ENCODE measurements around the gene LHPP.

LHPP gene

DNA sequence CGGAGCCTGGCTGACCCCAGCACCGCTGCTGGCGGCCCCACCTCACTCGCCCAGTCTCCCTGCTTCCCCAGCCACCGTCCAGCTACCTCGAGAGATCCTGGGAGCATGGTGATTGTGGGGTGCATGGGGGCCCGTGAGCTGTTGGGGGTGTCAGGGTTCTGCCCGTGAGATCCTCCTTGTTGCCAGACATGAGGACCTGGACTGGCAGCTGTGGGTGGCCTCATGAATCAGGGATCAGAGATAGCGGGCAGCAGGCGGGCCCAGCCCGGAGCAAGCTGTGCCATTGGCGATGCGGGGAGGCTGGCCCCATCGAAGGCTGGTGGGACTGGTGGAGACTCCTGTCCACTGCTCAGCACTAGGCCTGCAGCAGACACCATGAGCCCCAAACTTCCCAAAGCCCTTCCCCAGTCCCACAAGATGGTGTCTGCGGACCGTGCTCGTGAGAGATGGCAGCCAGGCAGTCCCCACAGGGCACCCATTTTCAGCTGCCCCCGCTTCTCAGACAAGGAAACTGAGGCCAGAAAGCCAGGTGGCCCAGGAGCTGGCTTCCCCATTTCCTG lies 75.6 kb downstream of the LHPP start:
- TF ChIP-seq POU2F2 (IDR thresholded peaks at IDR 0.05; ENCODE audit: low read depth, low read length) (no peak), PAX5 (IDR thresholded peaks at IDR 0.05; ENCODE audit: insufficient read depth, low read length, severe bottlenecking) (no peak), POLR2AphosphoS5 (IDR thresholded peaks at IDR 0.05; ENCODE audit: low read depth, low read length) (no peak), TAF1 (IDR thresholded peaks at IDR 0.05; ENCODE audit: low read depth, low read length) (no peak), POLR2A (IDR thresholded peaks at IDR 0.05; ENCODE audit: low read depth, low read length) (no peak)
- DNase-seq (ENCODE audit: insufficient read length, low spot score): no peak
- no peak for FAIRE-seq

GRCh38 chr10:124537891-124538290 lies 76.3 kb downstream of the LHPP start:
- DNase-seq (ENCODE audit: insufficient read length, low spot score) (no peak), FAIRE-seq (no peak)
- TF ChIP-seq SPI1 (IDR thresholded peaks at IDR 0.05; ENCODE audit: low read depth, low read length) (no peak), PAX5 (IDR thresholded peaks at IDR 0.05; ENCODE audit: insufficient read depth, low read length, severe bottlenecking) (no peak), POLR2AphosphoS5 (IDR thresholded peaks at IDR 0.05; ENCODE audit: low read depth, low read length) (no peak), TAF1 (IDR thresholded peaks at IDR 0.05; ENCODE audit: low read depth, low read length) (no peak)

DNA sequence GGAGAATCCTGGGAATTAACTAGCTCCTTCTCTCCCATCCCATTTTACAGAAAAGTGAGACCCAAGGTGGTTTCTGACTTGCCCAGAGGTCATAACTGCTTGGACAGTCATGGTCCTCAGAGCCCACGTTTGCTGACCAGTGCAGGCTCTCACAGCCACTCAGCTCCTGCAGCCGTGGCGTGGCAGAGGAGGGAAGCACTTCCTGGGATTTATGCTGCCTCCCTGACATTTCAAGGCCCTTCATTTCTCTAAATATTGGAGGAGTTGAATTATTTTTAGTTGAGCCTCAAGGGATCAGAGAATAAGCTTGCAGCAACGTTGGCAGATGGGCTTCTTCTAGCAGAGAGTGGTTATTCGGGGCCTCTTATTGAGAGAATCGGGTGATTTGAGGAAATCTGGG lies 77.1 kb downstream of the LHPP start:
- DNase-seq (ENCODE audit: insufficient read length, low spot score): no peak
- no peak for FAIRE-seq
- TF ChIP-seq POLR2AphosphoS5 (IDR thresholded peaks at IDR 0.05; ENCODE audit: low read depth, low read length): no peak
- TF ChIP-seq POU2F2 (IDR thresholded peaks at IDR 0.05; ENCODE audit: low read depth, low read length): no peak
- no peak for TF ChIP-seq POLR2A (IDR thresholded peaks at IDR 0.05; ENCODE audit: low read depth, low read length)
- TF ChIP-seq SPI1 (IDR thresholded peaks at IDR 0.05; ENCODE audit: low read depth, low read length): no peak
- no peak for TF ChIP-seq TAF1 (IDR thresholded peaks at IDR 0.05; ENCODE audit: low read depth, low read length)
- TF ChIP-seq PAX5 (IDR thresholded peaks at IDR 0.05; ENCODE audit: insufficient read depth, low read length, severe bottlenecking): no peak

- peak; percentile 78 for DNase-seq (ENCODE audit: insufficient read length, low spot score)
- TF ChIP-seq SPI1 (IDR thresholded peaks at IDR 0.05; ENCODE audit: low read depth, low read length) (no peak), TAF1 (IDR thresholded peaks at IDR 0.05; ENCODE audit: low read depth, low read length) (no peak), PAX5 (IDR thresholded peaks at IDR 0.05; ENCODE audit: insufficient read depth, low read length, severe bottlenecking) (no peak), POLR2AphosphoS5 (IDR thresholded peaks at IDR 0.05; ENCODE audit: low read depth, low read length) (no peak), POU2F2 (IDR thresholded peaks at IDR 0.05; ENCODE audit: low read depth, low read length) (no peak), POLR2A (IDR thresholded peaks at IDR 0.05; ENCODE audit: low read depth, low read length) (no peak)
- FAIRE-seq: peak; percentile 92
Measured at GRCh38 chr10:124539935-124540641, 78.5 kb downstream of the LHPP start.

- TF ChIP-seq PAX5 (IDR thresholded peaks at IDR 0.05; ENCODE audit: insufficient read depth, low read length, severe bottlenecking): no peak
- no peak for TF ChIP-seq SPI1 (IDR thresholded peaks at IDR 0.05; ENCODE audit: low read depth, low read length)
- no peak for TF ChIP-seq POU2F2 (IDR thresholded peaks at IDR 0.05; ENCODE audit: low read depth, low read length)
- TF ChIP-seq TAF1 (IDR thresholded peaks at IDR 0.05; ENCODE audit: low read depth, low read length): no peak
- no peak for TF ChIP-seq POLR2A (IDR thresholded peaks at IDR 0.05; ENCODE audit: low read depth, low read length)
- no peak for TF ChIP-seq POLR2AphosphoS5 (IDR thresholded peaks at IDR 0.05; ENCODE audit: low read depth, low read length)
- no peak for FAIRE-seq
- DNase-seq (ENCODE audit: insufficient read length, low spot score): no peak
Measured at GRCh38 chr10:124541076-124541903, 79.7 kb downstream of the LHPP start.

GRCh38 chr10:124542336-124542735 lies 80.7 kb downstream of the LHPP start:
- no peak for DNase-seq (ENCODE audit: insufficient read length, low spot score)
- TF ChIP-seq POLR2AphosphoS5 (IDR thresholded peaks at IDR 0.05; ENCODE audit: low read depth, low read length): no peak
- no peak for TF ChIP-seq PAX5 (IDR thresholded peaks at IDR 0.05; ENCODE audit: insufficient read depth, low read length, severe bottlenecking)
- no peak for TF ChIP-seq TAF1 (IDR thresholded peaks at IDR 0.05; ENCODE audit: low read depth, low read length)
- TF ChIP-seq SPI1 (IDR thresholded peaks at IDR 0.05; ENCODE audit: low read depth, low read length): no peak
- TF ChIP-seq POLR2A (IDR thresholded peaks at IDR 0.05; ENCODE audit: low read depth, low read length): no peak
- TF ChIP-seq POU2F2 (IDR thresholded peaks at IDR 0.05; ENCODE audit: low read depth, low read length): no peak

GRCh38 chr10:124543146-124543545 lies 81.5 kb downstream of the LHPP start:
- DNase-seq (ENCODE audit: insufficient read length, low spot score) (no peak), FAIRE-seq (no peak)
- TF ChIP-seq POLR2A (IDR thresholded peaks at IDR 0.05; ENCODE audit: low read depth, low read length) (no peak), SPI1 (IDR thresholded peaks at IDR 0.05; ENCODE audit: low read depth, low read length) (no peak), POLR2AphosphoS5 (IDR thresholded peaks at IDR 0.05; ENCODE audit: low read depth, low read length) (no peak), TAF1 (IDR thresholded peaks at IDR 0.05; ENCODE audit: low read depth, low read length) (no peak), PAX5 (IDR thresholded peaks at IDR 0.05; ENCODE audit: insufficient read depth, low read length, severe bottlenecking) (no peak), POU2F2 (IDR thresholded peaks at IDR 0.05; ENCODE audit: low read depth, low read length) (no peak)

More at GRCh38 chr10:124542336-124542735, 80.7 kb downstream of the LHPP start:
- no peak for FAIRE-seq

DNA sequence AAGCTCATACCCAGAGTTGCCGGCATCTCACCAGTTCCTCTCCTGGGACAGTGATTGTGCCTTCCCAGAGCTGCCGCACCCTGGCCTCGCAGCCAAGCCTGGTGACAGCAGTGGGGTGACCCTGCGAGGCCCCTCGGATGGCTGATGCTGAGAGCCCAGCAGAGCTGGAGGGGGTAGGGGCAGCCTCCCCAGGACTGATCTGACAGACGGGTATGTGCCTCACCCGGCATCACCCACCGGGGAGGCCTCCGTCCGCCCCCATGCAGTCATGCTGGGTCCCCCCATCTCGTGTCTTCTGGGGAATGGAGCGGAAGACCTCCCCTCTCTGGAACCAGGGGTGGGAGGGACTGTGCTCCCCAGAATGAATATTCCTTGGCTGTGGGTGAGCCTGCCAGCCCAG lies 82.3 kb downstream of the LHPP start:
- no peak for FAIRE-seq
- TF ChIP-seq POLR2A (IDR thresholded peaks at IDR 0.05; ENCODE audit: low read depth, low read length) (no peak), PAX5 (IDR thresholded peaks at IDR 0.05; ENCODE audit: insufficient read depth, low read length, severe bottlenecking) (no peak), POLR2AphosphoS5 (IDR thresholded peaks at IDR 0.05; ENCODE audit: low read depth, low read length) (no peak), POU2F2 (IDR thresholded peaks at IDR 0.05; ENCODE audit: low read depth, low read length) (no peak), SPI1 (IDR thresholded peaks at IDR 0.05; ENCODE audit: low read depth, low read length) (no peak), TAF1 (IDR thresholded peaks at IDR 0.05; ENCODE audit: low read depth, low read length) (no peak)
- no peak for DNase-seq (ENCODE audit: insufficient read length, low spot score)

DNA sequence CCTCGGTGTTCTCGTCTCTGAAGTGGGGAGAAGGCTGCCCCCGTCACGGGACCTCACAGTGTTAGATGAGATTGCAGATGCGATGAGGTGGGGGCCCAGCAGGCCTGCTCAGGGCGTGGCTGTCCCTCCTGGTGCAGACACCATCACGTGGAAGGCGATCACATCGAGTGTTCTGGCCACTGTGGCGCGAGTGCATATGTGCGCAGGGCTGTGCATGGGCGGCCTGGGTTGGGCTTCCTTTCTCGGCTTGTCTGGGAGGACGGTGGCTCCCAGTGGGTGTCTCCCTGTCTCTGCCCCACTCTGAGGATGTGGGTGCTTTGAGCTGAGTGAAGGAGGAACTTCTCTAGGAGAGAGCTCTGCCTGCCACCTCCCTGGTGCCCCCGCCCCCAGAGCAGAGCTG lies 83.1 kb downstream of the LHPP start:
- TF ChIP-seq TAF1 (IDR thresholded peaks at IDR 0.05; ENCODE audit: low read depth, low read length): no peak
- TF ChIP-seq POLR2AphosphoS5 (IDR thresholded peaks at IDR 0.05; ENCODE audit: low read depth, low read length): no peak
- TF ChIP-seq POLR2A (IDR thresholded peaks at IDR 0.05; ENCODE audit: low read depth, low read length): no peak
- TF ChIP-seq POU2F2 (IDR thresholded peaks at IDR 0.05; ENCODE audit: low read depth, low read length): no peak
- no peak for TF ChIP-seq SPI1 (IDR thresholded peaks at IDR 0.05; ENCODE audit: low read depth, low read length)
- TF ChIP-seq PAX5 (IDR thresholded peaks at IDR 0.05; ENCODE audit: insufficient read depth, low read length, severe bottlenecking): no peak
- DNase-seq (ENCODE audit: insufficient read length, low spot score) (no peak), FAIRE-seq (no peak)
